ENCODE data around the gene RIPK3.

The RIPK3 gene

DNA sequence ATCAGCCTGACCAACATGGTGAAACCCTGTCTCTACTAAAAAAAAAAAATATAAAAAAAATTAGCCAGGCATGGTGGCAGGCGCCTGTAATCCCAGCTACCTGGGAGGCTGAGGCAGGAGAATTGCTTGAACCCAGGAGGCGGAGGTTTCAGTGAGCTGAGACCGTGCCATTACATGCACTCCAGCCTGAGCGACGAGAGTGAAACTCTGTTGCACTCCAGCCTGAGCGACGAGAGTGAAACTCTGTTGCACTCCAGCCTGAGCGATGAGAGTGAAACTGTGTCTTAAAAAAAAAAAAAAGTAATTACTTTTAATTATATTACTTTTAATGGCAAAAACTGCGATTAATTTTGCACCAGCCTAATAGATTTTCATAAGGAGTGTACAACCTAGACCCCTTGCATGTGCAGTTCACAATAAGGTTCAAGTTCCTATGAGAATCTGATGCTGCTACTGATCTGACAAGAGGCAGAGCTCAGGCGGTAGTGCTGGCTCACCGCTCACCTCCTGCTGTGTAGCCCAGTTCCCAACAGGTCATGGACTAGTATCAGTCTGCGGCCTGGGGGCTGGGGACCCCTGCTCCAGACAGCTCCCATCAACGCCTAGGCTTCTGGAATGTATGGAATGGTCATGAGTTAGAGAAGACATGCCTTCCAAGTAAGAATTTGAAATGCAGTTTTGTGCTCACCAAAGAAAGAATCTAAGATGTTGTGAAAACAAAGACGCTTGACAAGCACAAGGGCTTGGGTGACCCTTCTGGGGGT is 18.4 kb downstream of the RIPK3 start:
- DNase-seq = no peak

DNA sequence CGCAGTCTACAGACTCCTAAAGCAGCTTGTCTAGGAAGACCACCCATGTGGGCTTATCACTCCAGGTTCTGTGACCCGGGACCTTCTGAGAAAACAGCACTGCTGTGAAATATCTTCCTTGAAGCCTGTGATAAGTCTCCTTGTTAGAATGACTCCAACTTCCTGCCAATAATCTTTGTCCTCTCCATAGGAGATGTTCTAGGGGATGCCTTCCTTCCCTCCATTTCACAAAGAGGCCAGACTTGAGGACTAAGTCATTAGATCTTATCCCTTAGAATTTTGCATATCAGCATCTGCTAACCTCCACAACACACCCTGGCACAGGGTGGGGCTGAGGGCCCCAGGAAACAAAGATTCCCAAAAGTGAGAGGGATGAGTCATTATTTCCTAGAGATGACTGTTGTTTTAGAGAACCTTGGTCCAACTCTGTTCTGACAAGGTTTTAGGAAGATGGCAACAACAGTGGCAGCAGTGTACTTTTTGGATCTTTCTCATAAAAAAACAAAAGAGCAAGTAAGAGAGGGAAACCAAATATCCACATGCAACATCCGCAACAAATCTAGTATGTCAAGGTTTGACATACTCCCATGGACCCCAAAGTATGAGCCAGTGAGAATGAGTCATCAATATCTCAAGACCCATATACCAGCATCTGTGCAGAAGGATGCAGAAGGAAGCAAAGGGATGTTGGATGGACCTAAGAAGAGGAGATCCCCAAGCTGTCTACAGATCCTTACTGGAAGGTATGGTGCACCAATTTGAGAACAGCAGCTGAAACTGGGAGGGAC is 22.5 kb downstream of the RIPK3 start:
- DNase-seq = no peak

DNA sequence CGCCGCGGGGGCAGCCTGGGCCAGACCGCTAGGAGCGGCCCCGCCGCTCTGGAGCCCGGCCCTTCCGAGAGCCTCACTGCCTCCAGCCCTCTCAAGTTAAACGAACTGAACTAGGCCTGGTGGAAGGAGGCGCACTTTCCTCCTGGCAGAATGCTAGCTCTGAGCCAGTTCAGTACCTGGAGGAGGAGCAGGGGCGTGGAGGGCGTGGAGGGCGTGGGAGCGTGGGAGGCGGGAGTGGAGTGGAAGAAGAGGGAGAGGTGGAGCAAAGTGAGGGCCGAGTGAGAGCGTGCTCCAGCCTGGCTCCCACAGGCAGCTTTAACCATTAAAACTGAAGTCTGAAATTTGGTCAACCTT is 23.2 kb downstream of the RIPK3 start:
- no peak for DNase-seq

DNA sequence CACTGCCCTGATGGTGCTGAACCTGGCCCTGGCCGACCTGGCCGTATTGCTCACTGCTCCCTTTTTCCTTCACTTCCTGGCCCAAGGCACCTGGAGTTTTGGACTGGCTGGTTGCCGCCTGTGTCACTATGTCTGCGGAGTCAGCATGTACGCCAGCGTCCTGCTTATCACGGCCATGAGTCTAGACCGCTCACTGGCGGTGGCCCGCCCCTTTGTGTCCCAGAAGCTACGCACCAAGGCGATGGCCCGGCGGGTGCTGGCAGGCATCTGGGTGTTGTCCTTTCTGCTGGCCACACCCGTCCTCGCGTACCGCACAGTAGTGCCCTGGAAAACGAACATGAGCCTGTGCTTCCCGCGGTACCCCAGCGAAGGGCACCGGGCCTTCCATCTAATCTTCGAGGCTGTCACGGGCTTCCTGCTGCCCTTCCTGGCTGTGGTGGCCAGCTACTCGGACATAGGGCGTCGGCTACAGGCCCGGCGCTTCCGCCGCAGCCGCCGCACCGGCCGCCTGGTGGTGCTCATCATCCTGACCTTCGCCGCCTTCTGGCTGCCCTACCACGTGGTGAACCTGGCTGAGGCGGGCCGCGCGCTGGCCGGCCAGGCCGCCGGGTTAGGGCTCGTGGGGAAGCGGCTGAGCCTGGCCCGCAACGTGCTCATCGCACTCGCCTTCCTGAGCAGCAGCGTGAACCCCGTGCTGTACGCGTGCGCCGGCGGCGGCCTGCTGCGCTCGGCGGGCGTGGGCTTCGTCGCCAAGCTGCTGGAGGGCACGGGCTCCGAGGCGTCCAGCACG is 23.8 kb downstream of the RIPK3 start:
- no peak for DNase-seq

DNA sequence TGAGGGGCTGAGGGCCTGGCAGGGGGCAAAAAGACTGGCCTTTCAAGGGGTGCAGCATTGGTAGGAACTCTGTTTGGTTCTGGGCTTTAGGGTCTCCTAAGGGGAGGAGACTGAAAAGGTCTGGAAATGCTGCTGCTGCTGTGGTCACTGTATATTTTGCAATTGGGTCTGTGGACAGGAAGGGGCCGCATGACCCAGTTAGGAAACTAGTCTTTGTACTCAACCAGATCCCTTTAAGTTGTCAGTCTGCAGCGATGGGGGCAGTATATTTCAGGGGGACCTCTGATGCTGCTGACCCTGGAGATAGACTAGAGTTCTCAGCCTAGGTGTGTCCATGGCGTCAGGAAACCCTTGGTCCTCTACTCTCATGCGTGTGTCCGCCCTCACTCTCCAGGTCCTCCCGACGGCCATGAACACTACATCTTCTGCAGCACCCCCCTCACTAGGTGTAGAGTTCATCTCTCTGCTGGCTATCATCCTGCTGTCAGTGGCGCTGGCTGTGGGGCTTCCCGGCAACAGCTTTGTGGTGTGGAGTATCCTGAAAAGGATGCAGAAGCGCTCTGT is 24.5 kb downstream of the RIPK3 start:
- no peak for DNase-seq

DNA sequence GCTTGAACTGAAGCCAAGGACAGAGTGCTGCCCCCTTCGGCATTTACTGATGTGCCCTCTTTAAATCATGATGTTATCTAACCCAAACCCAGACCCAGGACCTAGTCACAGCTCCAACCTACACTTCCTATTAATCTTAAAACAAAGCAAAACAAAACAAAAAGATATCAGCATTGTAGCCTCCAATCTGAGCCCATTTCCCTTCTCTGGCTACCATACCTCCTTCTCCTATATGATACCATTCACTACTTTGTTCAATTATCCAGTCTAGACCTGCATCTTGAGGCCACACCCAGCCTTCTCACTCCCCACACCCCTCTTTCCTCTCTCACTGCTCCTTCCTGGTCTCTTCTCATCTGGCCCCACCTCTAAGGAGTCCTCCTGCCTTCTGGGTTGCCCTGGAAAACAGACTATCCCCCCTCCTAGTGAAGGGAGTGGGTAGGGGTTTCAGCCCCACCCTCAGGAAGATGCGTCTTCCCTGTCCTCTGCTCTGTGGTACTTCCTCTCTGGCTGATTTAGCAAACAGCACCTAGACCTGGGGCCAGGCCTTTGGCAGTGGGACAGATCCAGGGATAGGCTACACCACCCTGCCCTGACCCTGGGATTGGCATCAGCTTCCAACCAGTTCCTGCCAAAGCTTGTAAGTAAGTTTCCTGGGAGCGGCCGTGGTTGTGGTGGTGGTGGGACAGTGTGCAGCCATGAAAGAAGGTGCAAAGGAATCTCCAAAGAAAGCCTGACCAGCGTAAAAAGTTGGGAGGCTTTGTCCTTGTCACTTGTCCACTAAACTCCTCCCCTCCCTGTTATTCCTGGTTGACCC is 25.2 kb downstream of the RIPK3 start:
- DNase-seq = no peak

DNA sequence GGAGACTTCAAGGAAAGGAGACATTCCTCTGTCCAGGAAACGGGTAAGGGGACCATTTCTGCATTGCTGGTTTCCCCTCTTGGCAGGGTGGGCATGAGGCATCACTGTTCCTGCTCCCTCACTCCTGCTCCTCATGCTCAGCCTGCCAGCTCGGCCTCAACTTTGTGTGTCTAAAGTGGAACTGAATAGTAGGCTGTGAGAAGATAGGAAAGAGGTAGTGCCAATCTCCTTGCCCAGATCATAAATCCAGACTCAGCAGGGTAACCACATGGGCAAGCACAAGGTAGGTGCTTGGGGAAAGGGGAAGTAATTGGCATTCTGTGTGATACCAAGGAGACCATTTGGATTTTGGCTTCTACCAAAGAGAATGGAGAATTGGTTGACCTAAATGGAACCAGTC is 25.9 kb downstream of the RIPK3 start:
- no peak for DNase-seq

DNA sequence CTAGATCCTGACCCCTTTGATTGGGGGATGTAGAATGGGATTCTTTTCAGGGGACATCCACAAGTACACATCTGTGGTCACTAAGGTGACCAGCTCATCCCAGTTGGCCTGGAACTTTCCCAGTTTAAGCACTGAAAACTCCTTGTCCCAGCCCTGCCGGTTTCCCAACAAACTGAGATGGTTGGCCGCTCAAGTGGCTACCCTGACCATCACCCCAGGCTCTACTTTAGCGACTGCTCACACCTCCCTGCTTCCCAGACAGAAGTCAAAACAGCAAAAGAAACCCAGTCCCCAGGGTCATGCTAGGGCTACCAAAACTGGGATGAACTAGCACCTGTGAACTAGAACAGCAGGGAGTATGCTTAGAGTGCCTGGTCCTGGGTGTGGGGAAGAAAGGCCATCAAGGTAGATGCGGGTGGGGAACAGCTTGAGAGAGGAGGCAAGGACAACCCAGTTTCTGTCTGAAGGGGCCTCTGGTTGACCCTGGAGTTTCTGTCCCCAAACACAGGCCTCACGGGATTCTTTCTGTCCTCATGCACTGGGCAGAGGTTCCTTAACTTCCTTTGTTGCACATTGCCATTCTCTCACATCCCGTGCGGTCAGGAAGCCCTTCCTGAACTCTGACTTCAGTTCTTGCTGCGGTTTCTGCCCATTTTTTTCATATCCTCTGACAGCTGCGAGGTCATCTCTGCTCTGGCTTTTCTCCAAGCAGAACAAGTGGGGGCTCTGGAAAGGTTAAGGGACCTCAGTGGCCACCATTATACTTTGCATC is 26.9 kb downstream of the RIPK3 start:
- DNase-seq = no peak

DNA sequence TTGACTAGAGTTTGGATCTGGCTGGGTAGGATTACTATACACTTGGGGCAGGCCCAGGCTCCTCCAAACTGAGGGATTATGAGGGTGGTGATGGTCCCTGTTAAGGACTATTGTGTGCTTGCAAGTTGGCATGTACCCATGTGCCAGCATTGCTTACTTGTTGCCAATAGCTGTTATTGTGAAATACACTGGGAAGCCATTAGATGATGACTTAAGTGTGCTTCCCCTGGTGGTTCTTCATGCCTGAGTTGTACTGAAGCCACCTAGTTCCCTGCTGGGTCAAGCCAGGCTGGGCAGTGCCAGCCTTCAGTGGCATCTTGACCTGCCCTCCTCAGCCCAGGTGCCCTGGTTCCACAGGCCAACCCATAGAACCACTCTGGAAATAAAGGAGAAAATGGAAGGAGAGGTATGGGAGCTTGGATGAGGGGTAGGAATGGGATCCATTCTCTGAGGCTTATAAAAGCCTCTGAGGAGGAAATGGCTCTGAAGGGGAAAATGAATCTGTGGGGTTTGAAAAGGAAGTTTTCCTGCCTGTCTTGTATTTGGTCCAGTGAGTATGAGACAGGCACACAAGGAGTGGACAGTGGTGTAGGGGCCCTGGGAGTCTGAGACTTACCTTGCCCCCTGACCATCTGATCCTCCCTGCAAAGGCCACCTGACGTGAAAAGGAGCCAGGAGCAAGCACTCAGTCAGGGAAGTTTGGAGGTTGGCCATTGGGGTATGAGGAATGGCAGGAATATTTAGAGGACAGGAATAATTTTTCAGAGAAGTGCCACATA is 27.8 kb downstream of the RIPK3 start:
- no peak for DNase-seq

DNA sequence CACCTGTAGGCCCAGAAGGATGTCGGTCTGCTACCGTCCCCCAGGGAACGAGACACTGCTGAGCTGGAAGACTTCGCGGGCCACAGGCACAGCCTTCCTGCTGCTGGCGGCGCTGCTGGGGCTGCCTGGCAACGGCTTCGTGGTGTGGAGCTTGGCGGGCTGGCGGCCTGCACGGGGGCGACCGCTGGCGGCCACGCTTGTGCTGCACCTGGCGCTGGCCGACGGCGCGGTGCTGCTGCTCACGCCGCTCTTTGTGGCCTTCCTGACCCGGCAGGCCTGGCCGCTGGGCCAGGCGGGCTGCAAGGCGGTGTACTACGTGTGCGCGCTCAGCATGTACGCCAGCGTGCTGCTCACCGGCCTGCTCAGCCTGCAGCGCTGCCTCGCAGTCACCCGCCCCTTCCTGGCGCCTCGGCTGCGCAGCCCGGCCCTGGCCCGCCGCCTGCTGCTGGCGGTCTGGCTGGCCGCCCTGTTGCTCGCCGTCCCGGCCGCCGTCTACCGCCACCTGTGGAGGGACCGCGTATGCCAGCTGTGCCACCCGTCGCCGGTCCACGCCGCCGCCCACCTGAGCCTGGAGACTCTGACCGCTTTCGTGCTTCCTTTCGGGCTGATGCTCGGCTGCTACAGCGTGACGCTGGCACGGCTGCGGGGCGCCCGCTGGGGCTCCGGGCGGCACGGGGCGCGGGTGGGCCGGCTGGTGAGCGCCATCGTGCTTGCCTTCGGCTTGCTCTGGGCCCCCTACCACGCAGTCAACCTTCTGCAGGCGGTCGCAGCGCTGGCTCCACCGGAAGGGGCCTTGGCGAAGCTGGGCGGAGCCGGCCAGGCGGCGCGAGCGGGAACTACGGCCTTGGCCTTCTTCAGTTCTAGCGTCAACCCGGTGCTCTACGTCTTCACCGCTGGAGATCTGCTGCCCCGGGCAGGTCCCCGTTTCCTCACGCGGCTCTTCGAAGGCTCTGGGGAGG is 28.9 kb downstream of the RIPK3 start, which contains the start of gene LTB4R:
TSS of gene LTB4R (plus strand) at position 857 of the 959 bp plus-strand sequence. CDS start 4,150 bp downstream, outside the sequence.
- DNase-seq = peak; percentile 70

DNA sequence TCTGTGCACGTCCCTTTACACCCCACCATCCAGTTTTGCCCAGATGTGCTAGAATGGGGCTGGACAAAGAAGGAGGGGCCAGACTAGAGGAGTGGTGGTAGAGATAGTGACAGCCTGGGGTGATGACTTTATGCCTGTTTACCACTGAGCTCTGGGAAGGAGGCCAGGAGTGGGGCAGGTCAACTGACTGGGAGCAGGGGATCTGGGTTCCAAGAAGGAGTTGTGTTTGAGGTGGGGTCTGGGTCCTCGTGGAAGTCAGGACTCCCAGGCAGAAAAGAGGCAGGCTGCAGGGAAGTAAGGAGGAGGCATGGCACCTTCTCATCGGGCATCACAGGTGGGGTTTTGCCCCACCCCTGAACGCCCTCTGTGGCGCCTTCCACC is 29.5 kb downstream of the RIPK3 start:
- DNase-seq = no peak

DNA sequence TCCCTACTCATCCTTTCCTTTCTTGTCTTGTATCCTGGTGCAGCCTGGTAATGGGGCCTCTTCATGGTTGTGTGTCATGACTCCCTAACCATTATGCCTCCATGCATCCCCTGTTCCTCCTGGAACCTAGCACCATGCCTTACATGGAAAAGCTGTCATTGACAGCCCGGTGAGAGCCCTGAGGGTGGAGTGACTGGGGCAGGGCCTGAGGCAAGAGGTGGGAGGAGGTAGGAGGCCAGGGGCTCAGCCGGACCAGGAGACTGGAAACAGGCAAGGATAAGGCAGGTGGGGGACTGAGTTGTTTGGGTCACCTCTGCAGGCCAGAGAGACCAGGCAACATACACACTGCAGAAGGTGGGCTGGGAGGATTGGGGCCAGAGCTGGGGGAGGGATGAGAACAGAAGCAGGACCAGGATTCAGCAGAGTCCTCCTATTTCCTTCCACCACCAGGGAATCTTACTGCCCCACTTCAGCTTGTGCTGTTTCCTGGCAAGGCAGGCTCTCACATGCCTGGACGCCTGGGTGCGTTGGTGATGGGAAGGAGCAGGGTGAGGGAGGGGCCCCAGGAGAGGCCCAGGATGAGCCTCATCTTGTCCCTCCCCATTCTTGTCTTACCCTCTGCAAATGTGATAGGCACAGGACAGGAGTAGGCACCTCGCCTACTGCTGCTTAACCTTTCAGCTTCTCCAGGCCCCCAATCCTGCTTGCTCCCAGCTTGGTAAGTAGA is 30.1 kb downstream of the RIPK3 start, which contains the start of gene LTB4R2:
TSS of gene LTB4R2 (plus strand) at position 603 of the 727 bp plus-strand sequence. CDS start 525 bp downstream, outside the sequence.
- DNase-seq = no peak

DNA sequence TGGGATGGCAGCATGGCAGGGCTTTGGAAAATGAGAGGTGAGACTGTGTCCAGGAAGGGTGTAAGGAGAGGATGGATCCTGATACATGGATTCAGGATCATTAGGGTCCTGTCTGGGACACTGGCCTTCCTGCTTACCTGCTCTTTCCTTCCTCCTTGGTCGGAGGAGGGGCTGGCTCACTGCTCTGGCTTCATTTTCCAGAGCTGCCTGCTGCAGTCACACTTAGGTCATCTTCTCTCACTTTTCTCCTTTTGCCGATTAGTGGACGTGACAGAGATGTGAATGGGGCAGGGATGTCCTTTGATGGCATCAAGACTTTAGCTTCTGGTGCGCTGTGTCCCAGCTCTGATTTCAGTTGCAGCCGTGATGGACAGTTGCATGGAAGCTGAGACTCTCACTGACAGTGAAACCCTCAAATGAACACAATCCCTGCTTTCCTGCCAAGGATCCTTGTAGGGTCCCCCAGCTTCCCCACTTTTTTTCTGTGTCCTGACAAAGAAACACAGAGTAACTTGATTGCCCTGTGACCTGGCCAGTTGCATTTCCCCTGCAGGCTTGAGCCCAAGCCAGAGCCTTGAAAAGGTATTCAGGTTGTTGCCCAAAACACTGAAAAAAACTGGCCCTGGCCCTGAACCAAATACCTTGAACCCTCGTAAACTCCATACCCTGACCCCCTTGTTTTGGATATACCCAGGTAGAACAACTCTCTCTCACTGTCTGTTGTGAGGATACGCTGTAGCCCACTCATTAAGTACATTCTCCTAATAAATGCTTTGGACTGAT is 31.3 kb downstream of the RIPK3 start:
- DNase-seq = no peak

DNA sequence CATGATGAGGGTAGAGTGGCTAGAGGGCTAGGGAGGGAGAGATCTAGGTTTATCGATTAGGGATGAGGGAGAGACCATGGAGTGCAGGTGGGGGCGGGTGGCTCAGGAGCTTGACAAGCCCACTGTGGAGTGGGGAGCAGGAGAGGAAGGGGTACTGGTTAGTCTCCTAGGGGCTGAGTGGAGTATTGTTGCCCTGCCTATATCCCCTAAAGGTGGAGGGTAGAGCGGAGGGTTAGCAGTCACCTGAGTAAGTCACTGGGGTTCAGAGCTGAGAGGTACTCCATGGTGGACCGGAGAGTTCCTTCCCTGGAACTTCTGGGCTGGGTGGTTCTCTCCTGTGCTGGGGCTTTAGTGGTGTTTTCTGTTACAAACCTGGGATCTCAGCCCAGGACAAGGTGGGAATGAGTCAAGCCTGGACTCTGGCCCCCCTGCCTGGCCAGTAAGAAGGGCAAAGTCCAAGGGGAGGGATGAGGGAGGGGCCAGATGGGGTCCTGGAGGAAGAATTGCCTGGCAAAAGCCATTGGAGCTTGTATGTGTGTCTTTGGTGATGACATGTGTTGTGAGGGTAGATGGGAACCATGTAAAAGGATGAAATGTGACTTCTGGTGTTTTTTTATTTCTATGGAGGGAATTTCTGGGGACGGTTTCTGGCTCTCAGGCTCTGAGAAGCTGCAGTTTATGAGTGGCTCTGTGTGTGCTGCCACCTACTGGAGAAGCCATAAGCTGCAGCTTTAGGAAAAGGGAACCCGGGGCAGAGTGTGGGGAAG is 32.0 kb downstream of the RIPK3 start, which contains the start of gene CIDEB:
TSS of gene CIDEB (minus strand) at position 403 of the 767 bp plus-strand sequence. CDS start at position 284, 119 bp downstream.
- peak; percentile 64 for DNase-seq

DNA sequence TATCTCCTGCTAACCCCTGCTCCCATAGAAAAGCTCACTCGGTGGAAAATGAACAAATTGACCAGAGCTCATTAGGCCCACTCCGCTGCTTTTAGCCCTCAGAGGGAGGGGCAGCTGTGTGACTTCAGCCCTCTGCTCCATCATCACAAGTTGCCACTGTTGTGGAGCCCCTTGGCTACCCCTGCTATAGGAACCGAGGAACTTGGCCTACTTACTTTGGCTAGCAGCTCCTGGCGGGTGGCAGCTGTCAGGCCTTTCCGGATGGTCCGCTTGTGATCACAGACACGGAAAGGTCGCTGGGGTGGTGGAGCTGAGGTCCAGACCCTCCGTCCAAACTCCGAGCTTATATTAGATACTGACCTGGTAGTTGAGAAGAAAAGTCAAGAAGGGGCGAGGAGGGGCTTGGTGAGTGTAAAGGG is 32.6 kb downstream of the RIPK3 start:
- DNase-seq = no peak

DNA sequence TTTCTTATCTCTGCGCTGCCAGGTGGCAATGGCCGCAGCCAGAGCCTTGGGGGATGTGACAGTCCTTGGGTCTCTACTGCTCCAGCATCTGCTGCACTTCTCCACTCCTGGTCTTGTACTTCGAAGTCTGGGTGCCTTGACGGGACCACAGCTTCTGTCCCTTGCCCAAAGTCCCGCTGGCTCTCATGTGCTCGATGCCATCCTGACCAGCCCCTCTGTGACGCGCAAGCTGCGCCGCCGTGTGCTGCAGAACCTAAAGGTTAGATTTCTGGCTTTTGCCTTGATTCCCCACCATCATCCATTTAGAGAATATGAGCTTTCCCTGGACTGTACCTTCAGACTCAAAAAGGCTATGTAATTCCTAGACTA is 35.8 kb downstream of the RIPK3 start:
- no peak for DNase-seq
